Caco-2 (cell line): ENCODE measurements around the gene PHACTR1. TPM values are rescaled to one million over a fixed set of nuclear protein-coding genes. Genes with fewer than 3 reads are reported as not detected.

Source experiments
- BruUV-seq: library from RNA; stranded (reverse); fragments of 400-500 nt; replicated peaks from 2 replicates; lab custom pipeline; 2021; lab: Mats Ljungman, UMichigan
- CTCF ChIA-PET: fragments of 300-600 bp; sonication (Branson Sonifier 250); formaldehyde crosslinking; loops from one replicate; lab custom pipeline; 2022; ENCODE audit warnings: antibody characterized with exemption; lab: Charles Lee
- POLR2A ChIA-PET: fragments of 300-600 bp; sonication (Branson Sonifier 250); formaldehyde crosslinking; loops from one replicate; lab custom pipeline; 2022; ENCODE audit warnings: antibody characterized with exemption; lab: Charles Lee
- DNase-seq, 2 experiments: peaks; one replicate each; pipeline versions ENCODE4 v3.0.0 to v3.0.0-alpha.2; 2020 to 2022
- H3K27me3 ChIP-seq: replicated peaks from 2 replicates; pipeline ENCODE4 v1.6.0; 2011; ENCODE audit warnings: low read length; ENCODE audit not compliant: control insufficient read depth, insufficient read depth
- H3K36me3 ChIP-seq: 2 replicates; pipeline ENCODE4 v1.5.1; 2011; ENCODE audit warnings: low read length; ENCODE audit not compliant: control insufficient read depth, insufficient read depth
- H3K4me1 ChIP-seq: fragments of 250-450 bp; sonication (Bioruptor Pico); 2 replicates; pipeline ENCODE4 v1.5.1; 2020; ENCODE audit warnings: mild to moderate bottlenecking
- H3K4me3 ChIP-seq: 2 replicates; pipeline ENCODE4 v1.5.1; 2011; ENCODE audit warnings: low read depth, mild to moderate bottlenecking, control low read depth, low read length
- H3K9me3 ChIP-seq: fragments of 250-450 bp; sonication (Bioruptor Pico); 2 replicates; pipeline ENCODE4 v1.5.1; 2020; ENCODE audit warnings: mild to moderate bottlenecking, moderate library complexity
- H3K27ac Mint-ChIP-seq: one replicate; pipeline ENCODE4 v1.8.0; 2022; ENCODE audit warnings: mixed read lengths; ENCODE audit not compliant: unreplicated experiment
- H3K27me3 Mint-ChIP-seq: one replicate; pipeline ENCODE4 v1.8.0; 2022; ENCODE audit warnings: mixed read lengths; ENCODE audit not compliant: insufficient read depth, unreplicated experiment
- H3K36me3 Mint-ChIP-seq: one replicate; pipeline ENCODE4 v1.8.0; 2022; ENCODE audit warnings: mild to moderate bottlenecking, mixed read lengths; ENCODE audit not compliant: insufficient read depth, unreplicated experiment
- H3K4me1 Mint-ChIP-seq: one replicate; pipeline ENCODE4 v1.8.0; 2022; ENCODE audit warnings: low read depth, mixed read lengths; ENCODE audit not compliant: unreplicated experiment
- H3K4me3 Mint-ChIP-seq: one replicate; pipeline ENCODE4 v1.8.0; 2022; ENCODE audit warnings: mild to moderate bottlenecking, moderate library complexity, mixed read lengths; ENCODE audit not compliant: unreplicated experiment
- H3K9me3 Mint-ChIP-seq: one replicate; pipeline ENCODE4 v1.8.0; 2022; ENCODE audit warnings: mixed read lengths; ENCODE audit not compliant: unreplicated experiment
- CTCF ChIP-seq, 2 experiments: fragments of 200-600 bp in 1 of 2; IDR thresholded peaks; 1 replicate in 1 of 2; 2 replicates in 1 of 2; pipeline versions ENCODE4 v1.5.1 to v1.8.0; 2011 to 2022; ENCODE audit warnings: antibody characterized with exemption in 1 of 2, control low read depth in 1 of 2, inconsistent platforms in 1 of 2, low read depth in 1 of 2, low read length in 1 of 2, mild to moderate bottlenecking in 1 of 2, moderate library complexity in 1 of 2; ENCODE audit not compliant: insufficient read depth in 1 of 2, severe bottlenecking in 1 of 2, unreplicated experiment in 1 of 2
- intact Hi-C: fragments of 100-400 bp; cut with micrococcal nuclease; formaldehyde crosslinking; loops from one replicate; pipeline ENCODE4 v1.10.0; 2022; ENCODE audit not compliant: unreplicated experiment
- total RNA-seq: library from RNA; stranded (reverse); gene quantifications from 2 replicates; pipeline ENCODE4 v1.2.3, GENCODE V29; 2022

Gene PHACTR1
- total RNA-seq, 1 experiment from 2014 or later = 0.41 TPM

GRCh38 chr6:13302751-13303667 is 586.4 kb downstream of the PHACTR1 start:
- peaks cover under 1% of the 10 kb centered on the region for H3K36me3 ChIP-seq
- no peak for TF ChIP-seq CTCF (IDR thresholded peaks at IDR 0.05; ENCODE audit: insufficient read depth in 1 of 2, low read depth in 1 of 2, low read length in 1 of 2, severe bottlenecking in 1 of 2, unreplicated experiment in 1 of 2)
- Mint-ChIP-seq H3K36me3 (peaks cover 100% of the 10 kb centered on the region), H3K27ac (peak overlapping the region; percentile 7), H3K4me3 (no peak overlapping the region), H3K4me1 (peaks cover 12% of the 10 kb centered on the region), H3K9me3 (no peaks in the 10 kb centered on the region), H3K27me3 (no peaks in the 10 kb centered on the region)
- no peak for DNase-seq
- ChIA-PET POLR2A (interaction anchor here (1.2 kb wide), 1 partner anchor 25 kb away, joined by 4 read pairs; the partner anchor contains the start of gene TBC1D7), CTCF (no interaction called here)
- intact Hi-C loops = no loop called here
- BruUV-seq = no TSS peak
- no peaks in the 10 kb centered on the region for H3K9me3 ChIP-seq
- no peaks in the 10 kb centered on the region for H3K4me1 ChIP-seq
- H3K27me3 ChIP-seq = no peaks in the 10 kb centered on the region
- no peak overlapping the region for H3K4me3 ChIP-seq

- intact Hi-C loops = no loop called here
- no peak for TF ChIP-seq CTCF (IDR thresholded peaks at IDR 0.05; ENCODE audit: insufficient read depth in 1 of 2, low read depth in 1 of 2, low read length in 1 of 2, severe bottlenecking in 1 of 2, unreplicated experiment in 1 of 2)
- Mint-ChIP-seq H3K36me3 (peaks cover 100% of the 10 kb centered on the region), H3K27ac (peak overlapping the region; percentile 7), H3K27me3 (no peaks in the 10 kb centered on the region), H3K9me3 (no peaks in the 10 kb centered on the region), H3K4me1 (peaks cover 18% of the 10 kb centered on the region), H3K4me3 (no peak overlapping the region)
- no peak for DNase-seq
- ChIA-PET POLR2A (no interaction called here), CTCF (no interaction called here)
- Histone ChIP-seq H3K27me3 (no peaks in the 10 kb centered on the region), H3K36me3 (peaks cover 3% of the 10 kb centered on the region), H3K9me3 (no peaks in the 10 kb centered on the region), H3K4me3 (no peak overlapping the region), H3K4me1 (peaks cover 3% of the 10 kb centered on the region)
- BruUV-seq = no TSS peak
Measured at GRCh38 chr6:13303668-13304017, 587.1 kb downstream of the PHACTR1 start.

- Histone ChIP-seq H3K4me3 (no peak overlapping the region), H3K9me3 (no peaks in the 10 kb centered on the region), H3K27me3 (no peaks in the 10 kb centered on the region), H3K36me3 (peaks cover 3% of the 10 kb centered on the region; the same call in 1 of the 2 replicates), H3K4me1 (peaks cover 7% of the 10 kb centered on the region)
- intact Hi-C loops = no loop called here
- H3K9me3 Mint-ChIP-seq = no peaks in the 10 kb centered on the region
- DNase-seq = no peak
- no peak for TF ChIP-seq CTCF (IDR thresholded peaks at IDR 0.05; ENCODE audit: insufficient read depth in 1 of 2, low read depth in 1 of 2, low read length in 1 of 2, severe bottlenecking in 1 of 2, unreplicated experiment in 1 of 2)
- H3K4me3 Mint-ChIP-seq = no peak overlapping the region
- no peaks in the 10 kb centered on the region for H3K27me3 Mint-ChIP-seq
- POLR2A ChIA-PET = no interaction called here
- H3K27ac Mint-ChIP-seq = no peak overlapping the region
- CTCF ChIA-PET = no interaction called here
- peaks cover 100% of the 10 kb centered on the region for H3K36me3 Mint-ChIP-seq
- H3K4me1 Mint-ChIP-seq = peaks cover 23% of the 10 kb centered on the region
- no TSS peak for BruUV-seq
Measured at GRCh38 chr6:13304101-13304500, 587.5 kb downstream of the PHACTR1 start.
